HG02642 (cell line): Measurements from ENCODE around the gene FPR3.

Experiments used
- ATAC-seq: cut with Tn5 transposase; IDR thresholded peaks from one replicate; pipeline ENCODE4 v1.9.1; 2021; ENCODE audit warnings: mild to moderate bottlenecking; ENCODE audit not compliant: unreplicated experiment, poor library complexity

The FPR3 gene

DNA sequence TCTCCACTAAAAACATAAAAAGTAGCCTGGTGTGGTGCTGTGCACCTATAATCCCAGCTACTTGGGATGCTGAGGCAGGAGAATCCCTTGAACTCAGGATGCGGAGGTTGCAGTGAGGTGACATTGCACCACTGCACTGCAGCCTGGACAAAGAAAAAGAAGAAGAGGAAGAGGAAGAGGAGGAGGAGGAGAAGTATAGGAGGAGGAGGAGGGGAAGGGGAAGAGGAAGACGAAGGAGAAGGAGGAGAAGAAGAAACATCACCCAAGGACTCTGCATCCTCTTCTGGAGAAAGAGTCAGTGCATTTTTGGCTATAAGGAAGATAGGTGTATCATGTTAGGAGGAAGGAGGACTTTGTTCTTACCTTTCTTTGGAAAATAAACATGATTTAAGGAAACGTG is 13.0 kb upstream of the FPR3 start:
- no peak for ATAC-seq

DNA sequence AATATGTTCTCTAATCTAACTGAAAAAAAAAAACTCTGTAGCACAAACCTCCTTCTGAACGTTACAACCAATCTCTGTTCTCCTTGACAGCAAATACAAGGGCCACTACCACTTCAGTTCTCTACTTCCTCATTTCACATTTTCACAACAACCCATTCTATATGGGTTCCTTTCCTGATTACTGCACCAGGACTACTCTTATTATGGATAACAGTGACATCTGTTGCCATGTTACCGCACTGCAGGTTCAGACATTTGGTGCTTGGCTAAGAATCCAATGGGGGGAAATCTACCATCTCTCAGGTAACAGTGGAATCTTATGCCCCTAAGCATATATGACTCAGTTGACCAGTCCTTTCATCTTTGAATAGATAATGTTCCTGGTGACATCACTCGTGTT is 11.6 kb upstream of the FPR3 start:
- no peak for ATAC-seq

DNA sequence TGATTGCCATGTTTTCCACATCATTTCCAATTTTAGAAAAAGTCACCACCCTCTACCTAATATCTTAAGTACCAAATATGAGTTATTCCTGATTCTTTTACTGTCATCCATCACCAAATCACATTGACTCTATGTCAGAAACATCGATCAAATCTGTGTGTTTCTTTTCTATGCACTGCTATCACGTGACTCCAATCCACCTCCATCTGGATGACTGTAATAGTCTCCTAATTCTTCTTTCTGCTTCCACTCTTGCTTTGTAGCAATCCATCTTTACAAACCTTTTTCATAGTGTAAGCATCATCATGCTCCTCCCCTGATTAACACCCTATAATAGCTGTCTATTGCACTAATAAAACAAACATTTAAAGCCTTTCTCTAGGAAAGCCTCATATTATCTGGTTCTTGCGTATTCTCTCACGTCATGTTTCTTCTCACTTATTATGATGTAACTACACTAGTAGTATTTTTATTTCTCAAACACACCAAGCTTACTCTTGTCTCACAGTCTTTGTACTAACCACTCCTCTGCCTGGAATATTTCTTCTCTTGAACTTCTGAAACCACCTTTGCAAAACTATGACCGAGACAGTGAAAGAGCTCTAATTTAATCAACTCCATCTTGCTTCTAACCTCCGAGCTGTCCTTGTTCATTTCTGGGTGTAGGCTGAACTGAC is 10.7 kb upstream of the FPR3 start:
- ATAC-seq: no peak

DNA sequence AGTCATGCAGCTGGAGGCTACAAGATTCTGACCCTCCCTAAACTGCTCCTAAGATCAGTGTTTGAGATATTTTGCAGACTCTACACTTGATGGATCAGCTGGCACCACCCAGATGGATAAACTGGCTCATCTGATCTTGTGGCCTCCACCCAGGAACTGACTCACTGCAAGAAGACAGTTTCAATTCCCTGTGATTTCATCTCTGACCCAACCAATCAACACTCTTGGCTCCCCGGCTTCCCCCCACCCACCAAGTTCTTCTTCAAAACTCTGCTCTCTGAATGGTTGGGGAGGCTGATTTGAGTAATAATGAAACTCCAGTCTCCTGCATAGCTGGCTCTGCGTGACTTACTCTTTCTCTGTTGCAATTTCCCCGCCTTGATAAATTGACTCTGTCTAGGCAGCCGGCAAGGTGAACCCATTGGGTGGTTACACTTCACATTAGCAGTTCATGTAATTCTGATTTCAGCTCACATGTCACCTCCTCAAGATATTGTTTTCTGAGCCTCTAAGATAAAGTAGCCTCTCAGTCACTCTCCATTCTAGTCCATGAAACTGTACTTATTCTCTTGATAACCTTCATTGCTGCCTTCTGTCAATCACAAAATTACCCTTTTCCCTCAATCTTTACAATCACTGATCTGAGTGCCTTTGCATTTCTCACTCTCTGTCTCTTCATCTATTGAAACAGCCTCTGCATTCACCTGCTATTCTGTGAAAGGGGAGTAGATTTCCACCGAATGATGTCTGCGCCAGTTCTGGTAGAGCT is 9.9 kb upstream of the FPR3 start:
- no peak for ATAC-seq

DNA sequence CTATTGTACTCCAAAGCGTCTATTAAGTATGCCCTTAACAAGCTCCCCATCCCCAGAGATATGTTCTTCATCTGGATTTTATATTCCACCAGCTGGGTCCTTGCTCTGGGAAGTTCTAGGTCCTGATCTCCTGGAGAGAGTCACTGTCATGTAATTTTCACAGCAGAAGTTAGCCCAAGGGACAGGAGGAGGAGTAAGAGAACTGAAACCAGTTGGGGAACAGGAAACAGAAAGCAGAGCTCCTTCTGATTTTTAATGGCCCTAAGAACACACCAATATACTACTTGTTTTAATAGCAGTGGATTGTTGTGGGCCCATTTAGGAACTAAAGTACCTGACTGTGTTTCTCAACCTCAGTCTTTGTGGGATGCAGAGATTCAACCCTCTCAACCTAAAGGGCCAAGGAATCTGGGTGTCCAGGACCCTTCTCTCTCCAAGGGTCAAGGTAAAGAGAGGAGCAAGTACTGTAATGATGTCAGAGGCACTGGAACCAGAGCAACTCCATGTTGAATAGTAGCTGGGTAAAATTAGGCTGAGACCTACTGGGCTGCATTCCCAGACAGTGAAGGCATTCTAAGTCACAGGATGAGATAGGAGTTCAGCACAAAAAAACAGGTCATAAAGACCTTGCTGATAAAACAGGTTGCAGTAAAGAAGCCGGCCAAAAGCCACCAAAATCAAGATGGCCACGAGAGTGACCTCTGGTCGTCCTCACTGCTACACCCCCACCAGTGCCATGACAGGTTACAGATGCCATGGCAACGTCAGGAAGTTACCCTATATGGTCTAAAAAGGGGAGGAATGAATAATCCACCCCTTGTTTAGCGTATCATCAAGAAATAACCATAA is 8.1 kb upstream of the FPR3 start:
- ATAC-seq: no peak

DNA sequence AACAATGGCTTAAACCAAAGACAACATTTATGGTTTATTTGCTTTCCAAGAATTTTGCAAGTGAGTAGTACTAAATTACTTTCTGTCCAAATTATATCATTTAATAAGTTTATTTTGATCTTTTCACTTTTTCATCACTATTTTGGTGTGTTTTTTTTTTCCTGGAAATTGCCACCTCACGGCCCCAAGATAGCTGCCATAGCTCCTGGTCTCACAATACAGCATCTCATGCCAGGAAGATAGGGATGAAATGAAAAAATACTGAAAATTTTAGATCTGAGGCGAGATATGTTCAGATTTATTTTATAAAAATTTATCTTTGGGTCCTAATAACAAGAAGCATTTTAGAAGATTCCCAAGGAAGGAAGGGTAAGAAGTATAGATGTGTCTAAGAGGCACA is 6.9 kb upstream of the FPR3 start:
- no peak for ATAC-seq

DNA sequence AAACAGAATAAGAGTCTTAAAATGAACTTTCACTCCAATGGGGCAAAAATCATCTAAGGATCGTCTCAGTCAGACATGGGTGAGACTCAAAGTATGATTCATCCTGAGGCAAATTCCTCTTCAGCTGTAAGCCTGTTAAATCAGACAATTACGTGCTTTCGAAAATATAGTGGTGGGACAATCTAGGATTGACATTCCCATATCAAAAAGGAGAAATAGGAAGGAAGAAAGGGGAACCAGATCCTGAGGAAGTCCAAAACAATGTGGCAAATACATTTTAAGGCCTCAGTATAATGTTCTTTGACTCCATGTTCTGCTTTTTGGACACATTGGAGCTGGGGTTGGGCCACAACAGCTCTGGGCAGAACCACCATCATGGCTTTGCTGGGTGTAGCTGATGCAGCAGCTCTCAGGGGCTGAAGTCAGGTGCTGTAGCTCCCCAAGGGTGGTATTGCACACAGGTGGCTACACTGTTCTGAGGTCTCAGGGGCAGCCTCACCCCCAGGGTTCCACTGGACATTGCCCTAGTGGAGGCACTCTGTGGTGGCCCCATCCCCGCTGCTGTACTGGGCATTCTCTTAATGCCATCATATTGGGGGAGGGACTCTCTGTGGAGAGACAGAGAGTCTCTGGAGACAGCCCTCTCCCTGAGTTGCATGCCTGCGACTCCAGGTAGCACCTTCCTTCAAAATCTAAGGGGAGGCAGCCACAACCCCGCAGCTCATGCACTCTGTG is 5.7 kb upstream of the FPR3 start:
- ATAC-seq: no peak

DNA sequence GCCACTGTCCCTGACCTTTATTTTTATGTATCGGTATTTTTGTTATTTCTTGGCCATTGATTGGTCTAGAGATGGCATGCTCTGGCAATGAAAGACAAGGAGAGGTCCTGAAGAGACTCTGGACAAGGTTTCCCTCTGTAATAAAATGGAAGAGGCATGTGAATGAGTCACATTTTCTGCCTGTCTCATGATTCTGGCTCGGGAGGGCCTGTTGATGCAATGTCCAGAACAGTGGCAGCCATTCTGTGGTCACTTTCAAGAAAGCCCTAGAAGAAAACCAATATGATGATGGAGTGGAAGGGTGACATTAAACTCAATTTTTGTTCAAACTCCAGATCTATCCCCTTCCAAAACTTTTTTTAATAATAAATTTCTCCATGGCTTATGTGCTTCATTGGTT is 2.0 kb upstream of the FPR3 start:
- no peak for ATAC-seq

DNA sequence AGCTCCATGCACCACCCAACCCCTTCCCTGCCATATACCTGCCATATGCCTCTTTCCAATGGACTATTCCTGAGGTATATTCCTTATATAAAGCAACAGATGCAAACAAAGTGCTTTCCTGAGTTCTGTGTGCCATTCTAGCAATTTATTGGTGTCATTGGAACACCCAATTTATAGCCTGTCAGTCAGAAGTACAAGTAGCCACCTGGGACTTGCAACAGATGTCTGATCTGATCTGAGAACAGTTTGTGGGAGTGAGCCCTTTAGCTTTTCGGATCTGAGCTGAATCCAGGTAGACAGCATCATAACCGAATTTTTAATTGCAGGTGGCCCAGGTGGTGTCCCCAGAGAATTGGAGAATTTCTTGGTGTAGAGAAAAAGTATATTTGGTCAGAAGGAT is 963 bp upstream of the FPR3 start:
- no peak for ATAC-seq

DNA sequence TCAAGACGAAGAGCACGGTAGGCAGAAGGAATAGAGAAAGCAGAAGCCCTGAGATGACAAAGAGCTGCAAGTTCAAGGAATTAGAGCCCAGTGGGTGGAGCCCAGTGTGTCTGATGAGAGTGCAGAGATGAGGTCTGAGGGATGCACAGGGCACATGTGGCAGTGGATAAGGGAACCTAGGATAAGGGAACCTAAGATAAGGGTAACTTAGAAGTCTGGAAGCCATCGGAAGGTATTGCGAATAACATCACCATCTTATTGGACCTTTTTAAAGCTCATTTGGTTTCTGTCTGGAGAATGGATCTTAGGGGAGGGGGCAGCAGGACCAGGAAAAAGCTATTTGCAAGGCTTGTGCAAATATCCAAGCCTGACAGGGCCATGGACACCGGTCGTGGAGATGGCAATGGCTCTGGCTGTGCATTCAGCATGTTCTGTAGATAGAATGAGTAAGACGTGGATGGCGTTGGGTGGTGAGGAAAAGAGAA is 1.3 kb downstream of the FPR3 start:
- ATAC-seq: no peak

DNA sequence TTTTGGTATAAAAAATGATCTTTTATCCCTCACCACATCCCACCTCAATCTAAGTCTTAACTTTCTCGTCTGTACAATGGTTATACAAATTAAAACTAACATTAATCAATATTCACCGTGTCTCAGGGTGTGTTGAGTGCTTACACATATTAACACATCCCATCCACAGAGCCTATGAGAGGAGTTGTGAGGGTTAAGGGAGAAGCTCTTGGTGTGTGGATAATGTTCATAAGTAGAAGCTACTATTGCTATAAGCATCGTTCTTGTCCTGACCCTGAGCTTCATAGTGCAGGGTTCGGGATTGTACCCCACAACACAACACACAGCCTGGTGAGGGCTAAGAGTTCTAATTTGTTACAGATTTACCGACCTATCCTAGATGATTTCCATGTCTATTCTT is 2.5 kb downstream of the FPR3 start:
- no peak for ATAC-seq

DNA sequence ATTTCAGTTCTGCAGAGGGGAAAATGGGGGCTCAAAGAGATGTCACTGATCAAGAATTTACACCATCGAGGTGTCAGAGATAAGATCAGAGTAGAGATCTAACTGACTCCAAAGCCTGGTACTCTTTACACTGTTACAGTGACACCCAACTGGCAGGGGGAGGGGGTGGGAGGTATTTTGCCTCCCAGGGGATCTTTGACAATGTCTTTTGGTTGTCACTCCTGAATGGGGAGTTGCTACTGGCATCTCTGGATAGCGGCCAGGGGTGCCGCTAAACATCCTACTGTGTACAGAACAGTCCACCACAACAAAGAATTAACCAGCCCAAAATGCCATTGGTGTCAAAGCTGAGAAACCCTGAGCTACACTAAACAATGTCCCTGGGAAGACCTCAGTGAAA is 3.1 kb downstream of the FPR3 start:
- ATAC-seq: no peak

DNA sequence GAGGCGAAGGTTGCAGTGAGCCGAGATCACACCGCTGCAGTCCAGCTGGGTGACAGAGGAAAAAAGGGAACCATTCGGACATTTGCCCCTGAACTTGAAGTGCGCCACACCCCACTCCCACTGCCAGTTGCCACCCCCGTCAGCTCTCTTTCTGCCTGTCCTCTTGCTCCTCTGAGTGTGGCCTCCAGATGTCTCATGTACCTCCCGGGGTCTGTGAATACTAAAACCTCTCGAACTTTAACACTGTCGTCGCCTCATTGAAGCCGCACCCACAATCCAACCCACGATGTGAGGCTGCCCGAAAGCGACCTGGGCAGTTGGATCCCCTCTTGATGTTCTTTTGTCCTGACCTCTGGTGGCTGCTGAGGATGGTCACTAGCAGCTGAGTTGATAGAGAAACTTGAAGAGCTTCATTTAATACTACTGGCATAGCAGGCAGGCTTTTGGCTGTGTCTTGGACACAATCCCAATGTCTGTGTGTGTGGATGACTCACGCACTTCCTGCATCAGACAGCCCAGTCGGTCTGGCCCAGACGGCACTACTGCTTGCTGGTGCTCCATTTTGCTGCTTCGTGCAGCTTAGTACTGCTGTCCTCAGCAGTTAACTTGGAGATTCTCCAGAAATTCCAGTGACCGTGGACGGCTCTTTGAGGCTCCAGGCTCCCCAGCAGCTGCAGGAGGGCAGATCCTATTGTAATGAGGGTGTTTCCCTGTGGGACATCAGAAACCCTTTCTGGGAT is 4.2 kb downstream of the FPR3 start:
- no peak for ATAC-seq

DNA sequence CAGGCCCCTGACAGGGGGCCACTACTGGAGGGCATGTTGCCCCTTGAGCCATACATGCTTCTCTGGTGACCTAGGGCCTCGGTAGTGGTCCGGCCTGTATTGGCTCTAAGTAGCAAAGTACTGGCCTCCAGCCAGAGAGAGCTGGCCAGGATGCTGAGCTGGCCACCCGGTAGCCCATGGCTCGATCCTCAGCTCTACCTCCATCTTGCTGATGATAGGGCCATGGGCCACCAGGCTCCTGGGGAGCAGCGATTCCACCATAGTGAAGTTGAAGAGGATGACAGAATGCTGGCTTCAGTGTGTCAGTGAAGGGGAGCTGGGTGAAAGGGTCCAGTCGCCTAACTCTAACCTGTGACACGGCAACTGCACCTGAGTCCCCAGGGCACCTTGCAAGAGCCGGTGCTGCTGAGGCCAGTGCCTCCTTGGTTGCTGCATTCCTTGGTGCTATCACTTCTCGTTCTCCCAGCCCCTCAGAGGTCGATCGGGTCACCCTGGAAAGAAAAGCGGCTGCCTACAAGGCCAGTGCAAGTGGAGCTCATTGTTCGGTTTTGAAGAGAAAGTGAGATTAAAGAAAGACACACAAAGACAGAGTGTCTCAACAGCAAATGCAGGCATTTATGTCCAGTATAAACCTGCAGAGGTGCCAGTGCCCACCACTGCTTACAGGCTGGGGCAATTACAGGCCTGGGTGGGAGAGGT is 5.0 kb downstream of the FPR3 start:
- ATAC-seq: no peak

DNA sequence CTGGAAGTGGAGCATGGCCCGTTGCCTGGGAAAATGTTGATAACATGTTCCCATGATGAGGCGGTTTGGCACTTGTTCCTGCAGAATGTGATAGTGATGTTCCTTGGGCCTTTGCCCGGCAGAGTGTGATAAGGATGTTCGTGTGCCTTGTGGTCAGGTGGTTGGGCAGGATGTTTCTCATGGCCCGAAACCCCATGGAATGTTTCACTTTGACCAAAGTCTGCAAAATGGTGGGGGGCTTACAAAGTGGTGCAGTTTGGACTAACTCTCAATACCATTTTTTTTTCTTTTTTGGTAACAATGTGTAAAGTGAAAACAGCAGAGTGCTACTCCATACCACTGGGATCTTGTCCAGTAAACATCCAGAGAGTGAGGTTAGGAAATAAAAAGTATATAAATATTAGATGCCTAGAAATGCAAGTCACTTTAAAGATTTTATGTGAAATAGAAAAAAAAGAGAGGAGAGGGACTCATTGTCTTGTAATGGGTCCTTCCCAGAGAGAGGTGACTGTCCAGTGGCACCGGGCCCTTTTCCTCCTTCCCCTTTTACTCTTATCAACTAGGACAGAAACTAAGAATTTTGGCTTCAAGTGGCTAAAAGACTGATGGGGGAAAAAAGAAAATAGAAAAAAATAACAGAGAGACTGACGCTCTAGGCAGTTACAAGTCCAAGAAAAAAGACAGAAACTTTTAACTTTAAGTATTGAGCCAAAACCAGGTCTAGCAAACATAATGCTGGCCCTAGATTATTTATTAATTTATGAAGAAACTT is 5.7 kb downstream of the FPR3 start:
- no peak for ATAC-seq

DNA sequence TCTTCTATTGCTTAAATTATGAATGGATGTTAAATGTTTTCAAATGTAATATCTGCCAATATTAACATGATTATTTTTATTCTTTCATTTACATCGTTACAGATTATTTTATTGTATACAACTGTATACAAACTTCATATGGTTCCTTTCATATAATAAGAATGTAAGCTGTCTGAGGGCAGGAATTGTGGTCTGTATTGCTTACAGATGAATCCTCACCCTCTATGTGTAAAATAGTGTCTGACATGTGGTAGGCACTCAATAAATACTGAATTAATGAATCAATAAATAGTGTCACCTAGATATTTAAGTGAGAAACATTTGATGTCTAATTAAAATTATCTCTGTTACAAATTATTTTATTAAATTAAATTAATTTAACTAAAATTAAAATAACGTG is 7.8 kb downstream of the FPR3 start:
- no peak for ATAC-seq

DNA sequence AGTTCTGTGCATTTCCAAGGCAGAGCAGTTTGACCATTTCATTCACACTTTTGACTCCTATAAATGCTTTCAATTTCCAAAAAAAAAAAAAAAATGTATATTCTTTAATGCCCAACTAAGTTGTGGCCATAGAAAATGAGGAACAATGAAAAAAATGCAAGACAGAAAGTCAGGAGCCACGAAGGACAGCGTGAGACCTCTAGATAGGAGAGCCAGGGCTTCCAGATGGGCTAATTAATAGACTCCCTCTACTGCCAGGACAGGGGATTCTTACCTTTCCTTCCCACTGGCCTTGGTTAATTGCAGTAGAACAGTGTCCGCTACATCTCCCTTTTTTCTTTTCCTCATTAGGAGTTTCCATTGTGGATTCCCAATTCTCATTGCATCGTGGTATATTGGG is 8.6 kb downstream of the FPR3 start:
- ATAC-seq: no peak

DNA sequence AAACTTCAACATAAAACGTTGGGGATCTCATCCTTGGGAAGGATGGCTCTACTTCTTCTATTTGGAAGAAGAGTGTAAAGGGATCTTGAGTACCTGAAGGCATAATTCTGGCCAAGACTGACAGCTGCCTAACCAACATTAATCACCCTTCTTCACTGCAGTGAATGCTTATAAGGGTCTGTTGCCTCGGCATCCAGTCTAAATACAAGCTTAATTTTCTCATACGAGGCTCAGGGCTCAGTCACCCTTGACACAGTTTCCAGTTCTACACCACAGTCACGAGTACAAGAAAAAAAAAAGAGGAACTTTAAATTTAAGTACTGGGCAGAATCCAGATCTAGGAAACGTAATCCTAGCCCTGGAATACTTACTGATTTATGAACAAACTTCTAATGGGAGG is 9.0 kb downstream of the FPR3 start:
- ATAC-seq: no peak
